ENCODE data around the gene RMND5B. TPM values are rescaled to one million over a fixed set of nuclear protein-coding genes. Genes with fewer than 3 reads are reported as not detected.

RMND5B gene
- total RNA-seq, 1 experiment from 2014 or later: 24.1 TPM

DNA sequence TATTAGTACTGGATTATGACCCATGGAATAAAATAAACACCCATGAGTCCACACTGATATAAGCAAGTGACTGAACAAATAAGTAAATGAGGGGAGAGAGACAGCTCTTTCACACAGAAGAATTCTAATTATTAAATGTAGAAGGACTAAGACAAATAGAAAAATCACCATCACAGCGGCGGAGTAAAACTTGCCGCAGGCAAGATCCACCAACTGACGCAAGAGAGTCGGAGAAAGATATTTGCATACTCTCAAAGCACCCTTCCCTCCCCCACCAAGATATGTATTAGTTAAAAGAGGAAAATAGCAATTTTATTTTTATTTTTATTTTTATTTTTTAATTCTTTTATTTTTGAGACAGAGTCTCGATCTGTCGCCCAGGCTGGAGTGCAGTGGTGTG, 32.1 kb upstream of the RMND5B start:
- TF ChIP-seq FOSL1 (IDR thresholded peaks at IDR 0.05; ENCODE audit: low read depth) (no peak), ZNF274 (IDR thresholded peaks at IDR 0.05; ENCODE audit: low read depth, low read length) (no peak), EZH2 (IDR thresholded peaks at IDR 0.05) (no peak), TCF7L2 (IDR thresholded peaks at IDR 0.05; ENCODE audit: borderline replicate concordance, extremely low read depth, insufficient read depth, insufficient read length) (no peak), JUND (IDR thresholded peaks at IDR 0.05) (no peak), RAD21 (IDR thresholded peaks at IDR 0.05; ENCODE audit: low read depth) (no peak), EGR1 (IDR thresholded peaks at IDR 0.05; ENCODE audit: low read depth) (no peak), YY1 (IDR thresholded peaks at IDR 0.05; ENCODE audit: extremely low read depth, insufficient replicate concordance, low read depth, low read length) (no peak), POLR2AphosphoS5 (IDR thresholded peaks at IDR 0.05; ENCODE audit: low read depth, low read length) (no peak), SRF (IDR thresholded peaks at IDR 0.05; ENCODE audit: low read depth) (no peak), SIN3A (IDR thresholded peaks at IDR 0.05; ENCODE audit: low read depth) (no peak), CBX3 (IDR thresholded peaks at IDR 0.05; ENCODE audit: low read depth) (no peak), EZH2phosphoT487 (IDR thresholded peaks at IDR 0.05; ENCODE audit: borderline replicate concordance) (no peak)
- TF ChIP-seq, protein P1, sequence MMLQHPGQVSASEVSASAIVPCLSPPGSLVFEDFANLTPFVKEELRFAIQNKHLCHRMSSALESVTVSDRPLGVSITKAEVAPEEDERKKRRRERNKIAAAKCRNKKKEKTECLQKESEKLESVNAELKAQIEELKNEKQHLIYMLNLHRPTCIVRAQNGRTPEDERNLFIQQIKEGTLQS (IDR thresholded peaks at IDR 0.05): no peak
- TF ChIP-seq, protein P2, sequence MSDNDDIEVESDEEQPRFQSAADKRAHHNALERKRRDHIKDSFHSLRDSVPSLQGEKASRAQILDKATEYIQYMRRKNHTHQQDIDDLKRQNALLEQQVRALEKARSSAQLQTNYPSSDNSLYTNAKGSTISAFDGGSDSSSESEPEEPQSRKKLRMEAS (IDR thresholded peaks at IDR 0.05): no peak
- TF ChIP-seq, protein P3, sequence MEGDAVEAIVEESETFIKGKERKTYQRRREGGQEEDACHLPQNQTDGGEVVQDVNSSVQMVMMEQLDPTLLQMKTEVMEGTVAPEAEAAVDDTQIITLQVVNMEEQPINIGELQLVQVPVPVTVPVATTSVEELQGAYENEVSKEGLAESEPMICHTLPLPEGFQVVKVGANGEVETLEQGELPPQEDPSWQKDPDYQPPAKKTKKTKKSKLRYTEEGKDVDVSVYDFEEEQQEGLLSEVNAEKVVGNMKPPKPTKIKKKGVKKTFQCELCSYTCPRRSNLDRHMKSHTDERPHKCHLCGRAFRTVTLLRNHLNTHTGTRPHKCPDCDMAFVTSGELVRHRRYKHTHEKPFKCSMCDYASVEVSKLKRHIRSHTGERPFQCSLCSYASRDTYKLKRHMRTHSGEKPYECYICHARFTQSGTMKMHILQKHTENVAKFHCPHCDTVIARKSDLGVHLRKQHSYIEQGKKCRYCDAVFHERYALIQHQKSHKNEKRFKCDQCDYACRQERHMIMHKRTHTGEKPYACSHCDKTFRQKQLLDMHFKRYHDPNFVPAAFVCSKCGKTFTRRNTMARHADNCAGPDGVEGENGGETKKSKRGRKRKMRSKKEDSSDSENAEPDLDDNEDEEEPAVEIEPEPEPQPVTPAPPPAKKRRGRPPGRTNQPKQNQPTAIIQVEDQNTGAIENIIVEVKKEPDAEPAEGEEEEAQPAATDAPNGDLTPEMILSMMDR (IDR thresholded peaks at IDR 0.05 in 2 of 3, conservative IDR thresholded peaks at IDR 0.05 in 1 of 3; ENCODE audit: borderline replicate concordance in 1 of 3, insufficient read depth in 1 of 3, low read depth in 2 of 3, low read length in 2 of 3): no peak
- intact Hi-C loops (cut with micrococcal nuclease): no loop called here
- Histone ChIP-seq H3K79me2 (ENCODE audit: insufficient read depth, low read length) (no peaks in the 10 kb centered on the region), H4K20me1 (ENCODE audit: insufficient read depth) (no peaks in the 10 kb centered on the region), H3K36me3 (ENCODE audit: control insufficient read depth in 1 of 2, insufficient read depth in 2 of 2, low read length in 2 of 2) (no peaks in the 10 kb centered on the region), H3K4me1 (ENCODE audit: control insufficient read depth in 1 of 2, insufficient read depth in 2 of 2, low read length in 2 of 2) (no peaks in the 10 kb centered on the region), H3K4me2 (ENCODE audit: low read length) (no peak overlapping the region), H3K27ac (ENCODE audit: low read depth, low read length) (no peak overlapping the region), H3K9ac (ENCODE audit: low read length) (no peak overlapping the region), H3K9me2 (ENCODE audit: insufficient read depth) (no peaks in the 10 kb centered on the region), H3K4me3 (replicated peaks in 1 of 2; ENCODE audit: low read depth in 1 of 2, low read length in 2 of 2) (no peak overlapping the region), H3K9me3 (ENCODE audit: control insufficient read depth in 1 of 2, insufficient read depth in 1 of 2, low read depth in 1 of 2, low read length in 2 of 2) (no peaks in the 10 kb centered on the region), H3K27me3 (ENCODE audit: insufficient read depth, low read length) (no peaks in the 10 kb centered on the region), H2AFZ (ENCODE audit: low read depth, low read length, poor library complexity, severe bottlenecking) (no peak overlapping the region)
- no TSS peak for BruUV-seq (replicated peaks)
- RAD21 ChIA-PET (ENCODE audit: low non-redundant PET in 1 of 2, low total read pairs in 2 of 2, uncharacterized antibody in 2 of 2, unreplicated experiment in 2 of 2): no interaction called here
- CTCF ChIA-PET: no interaction called here
- POLR2A ChIA-PET: no interaction called here
- no peak for ATAC-seq
- no peak for DNase-seq (ENCODE audit: low read depth, low spot score)

Data from HCT116 (cell line).